ENCODE results near the gene UBTD1.
A peak's percentile ranks its signal among the peaks of the same experiment; 100 is the strongest.

UBTD1 gene

DNA sequence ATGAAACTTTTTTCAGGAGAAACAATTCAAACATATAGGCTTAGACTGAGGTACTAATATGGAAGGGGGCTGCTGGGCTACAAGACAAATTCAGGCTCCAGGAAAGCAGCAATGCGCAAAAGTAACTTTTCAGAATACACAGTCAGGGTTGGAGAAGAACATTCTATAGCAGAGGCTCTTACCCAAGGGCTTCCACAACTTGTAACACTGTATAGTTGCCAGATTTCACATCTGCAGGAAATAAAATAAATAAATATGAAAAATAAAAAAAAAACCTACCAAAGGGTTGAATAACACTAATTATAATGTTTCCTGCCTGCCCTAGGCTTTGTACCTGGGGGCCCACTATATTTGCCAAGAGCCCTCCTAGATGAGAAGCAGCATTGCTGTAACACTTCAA lies 14.8 kb upstream of the UBTD1 start:
- DNase-seq, result no peak

DNA sequence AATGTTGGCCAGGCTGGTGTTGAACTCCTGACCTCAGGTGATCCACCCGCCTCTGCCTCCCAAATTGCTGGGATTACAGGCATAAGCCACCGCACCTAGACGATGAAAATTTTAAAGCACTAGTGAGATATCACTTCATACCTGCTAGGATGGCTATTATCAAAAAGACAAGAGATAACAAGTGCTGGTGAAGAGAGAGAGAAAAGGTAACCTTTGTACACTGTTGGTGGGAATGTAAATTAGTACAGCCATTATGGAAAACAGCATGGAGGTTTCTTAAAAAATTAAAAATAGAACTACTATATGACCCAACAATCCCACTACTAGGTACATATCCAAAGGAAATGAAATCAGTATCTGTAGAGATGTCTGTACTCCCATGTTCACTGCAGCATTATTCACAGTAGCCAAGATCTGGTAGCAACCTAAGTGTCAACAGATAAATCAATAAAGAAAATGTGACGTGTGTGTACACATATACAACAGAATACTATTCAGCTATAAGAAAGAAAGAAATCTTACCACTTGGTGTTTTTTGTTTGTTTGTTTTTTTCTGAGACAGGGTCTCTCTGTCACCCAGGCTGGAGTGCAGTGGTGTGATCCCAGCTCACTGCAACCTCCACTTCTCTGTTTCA lies 13.0 kb upstream of the UBTD1 start:
- no peak for DNase-seq

DNA sequence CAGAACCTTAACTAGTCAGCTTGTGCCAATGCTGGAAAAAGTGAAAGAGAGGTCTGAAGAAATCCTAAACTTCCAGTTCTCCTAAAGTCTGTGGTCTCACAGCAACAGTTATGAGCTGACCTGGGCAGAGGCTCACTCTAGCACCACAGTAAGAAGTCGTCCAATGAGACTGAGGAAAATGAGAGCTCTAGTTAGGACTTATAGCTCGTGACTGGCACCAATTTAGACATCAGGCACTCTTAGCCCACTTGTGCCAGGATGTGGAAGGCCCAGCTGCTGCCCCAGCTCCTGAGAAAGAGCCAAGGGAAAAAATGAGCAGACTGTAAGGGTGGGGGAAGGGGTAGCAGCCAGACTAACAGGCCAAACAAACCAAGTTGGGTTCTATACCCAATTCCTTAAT lies 8.1 kb upstream of the UBTD1 start:
- no peak for DNase-seq

DNA sequence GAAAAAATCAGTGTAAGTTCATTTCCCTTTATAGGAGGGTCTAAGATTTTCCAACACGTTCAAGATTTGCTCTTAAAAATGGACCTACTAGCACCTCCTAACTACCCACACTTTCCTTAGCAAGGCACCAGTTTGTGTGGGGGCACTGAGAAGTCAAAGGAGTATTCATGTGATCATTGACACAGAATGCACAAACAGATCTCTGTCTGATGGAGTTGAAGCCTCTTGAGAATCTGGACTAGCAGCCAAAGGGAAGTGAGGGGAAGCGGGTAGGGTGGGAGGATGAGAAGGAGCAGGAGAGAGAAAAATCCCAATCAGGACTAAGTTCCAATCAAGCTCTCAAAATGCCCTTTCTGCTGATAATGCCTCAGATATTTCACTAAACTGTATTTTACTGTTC lies 4.6 kb upstream of the UBTD1 start:
- DNase-seq, result no peak

DNA sequence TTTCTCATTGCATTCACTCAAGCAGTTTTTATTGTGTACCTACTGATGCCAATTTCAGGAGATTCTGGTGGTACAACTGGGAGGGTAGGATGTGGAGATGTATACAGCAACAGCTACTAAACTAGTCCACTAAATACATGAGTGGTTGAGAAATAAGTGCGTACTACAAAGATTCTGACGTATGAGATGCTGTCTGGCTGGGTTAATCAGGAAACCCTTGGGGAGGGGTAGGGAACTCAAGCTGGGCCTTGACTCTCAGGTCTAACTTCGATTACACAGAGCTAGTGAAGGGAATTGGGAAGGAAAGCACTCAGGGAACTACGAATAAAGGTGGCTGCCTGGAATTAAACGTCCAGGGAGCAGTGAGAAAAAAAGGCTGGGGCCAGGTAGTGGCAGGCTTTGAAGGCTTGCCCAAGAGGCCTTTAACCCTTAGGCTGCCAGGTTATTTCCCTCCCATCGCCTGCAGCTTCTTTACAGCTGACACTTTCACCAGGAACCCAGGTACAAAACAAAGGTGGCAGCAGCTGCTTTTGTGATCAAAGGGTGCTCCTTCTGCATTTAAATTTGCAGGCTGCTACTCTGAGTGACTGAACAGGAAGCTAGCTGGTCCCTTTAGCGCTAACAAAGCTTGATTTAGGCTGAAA lies 3.7 kb upstream of the UBTD1 start:
- no peak for DNase-seq

DNA sequence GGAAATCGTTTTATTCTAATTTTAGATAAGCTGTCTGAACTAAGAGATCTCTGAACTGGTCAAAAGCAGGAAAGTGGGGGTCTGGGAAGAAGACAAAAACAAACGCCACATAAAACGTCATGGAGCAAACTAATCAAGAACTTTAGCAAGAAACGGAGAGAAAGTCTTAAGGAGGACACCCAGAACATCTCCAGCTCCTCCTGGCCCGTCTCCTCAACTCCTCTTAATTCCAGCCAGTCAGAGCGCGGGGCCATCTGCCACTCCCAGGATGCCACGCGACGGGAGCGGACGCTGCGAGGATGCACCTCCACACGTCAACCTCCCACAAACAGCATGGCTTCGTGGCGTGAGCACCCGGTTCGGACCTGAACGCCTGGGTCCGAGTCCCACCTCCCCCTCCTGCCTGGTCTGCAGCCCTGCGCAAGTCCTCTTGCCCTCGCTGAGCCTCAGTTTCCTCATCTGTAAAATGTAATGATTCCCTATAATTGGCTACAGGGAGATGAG lies 1.1 kb upstream of the UBTD1 start:
- DNase-seq, result peak; percentile 79

DNA sequence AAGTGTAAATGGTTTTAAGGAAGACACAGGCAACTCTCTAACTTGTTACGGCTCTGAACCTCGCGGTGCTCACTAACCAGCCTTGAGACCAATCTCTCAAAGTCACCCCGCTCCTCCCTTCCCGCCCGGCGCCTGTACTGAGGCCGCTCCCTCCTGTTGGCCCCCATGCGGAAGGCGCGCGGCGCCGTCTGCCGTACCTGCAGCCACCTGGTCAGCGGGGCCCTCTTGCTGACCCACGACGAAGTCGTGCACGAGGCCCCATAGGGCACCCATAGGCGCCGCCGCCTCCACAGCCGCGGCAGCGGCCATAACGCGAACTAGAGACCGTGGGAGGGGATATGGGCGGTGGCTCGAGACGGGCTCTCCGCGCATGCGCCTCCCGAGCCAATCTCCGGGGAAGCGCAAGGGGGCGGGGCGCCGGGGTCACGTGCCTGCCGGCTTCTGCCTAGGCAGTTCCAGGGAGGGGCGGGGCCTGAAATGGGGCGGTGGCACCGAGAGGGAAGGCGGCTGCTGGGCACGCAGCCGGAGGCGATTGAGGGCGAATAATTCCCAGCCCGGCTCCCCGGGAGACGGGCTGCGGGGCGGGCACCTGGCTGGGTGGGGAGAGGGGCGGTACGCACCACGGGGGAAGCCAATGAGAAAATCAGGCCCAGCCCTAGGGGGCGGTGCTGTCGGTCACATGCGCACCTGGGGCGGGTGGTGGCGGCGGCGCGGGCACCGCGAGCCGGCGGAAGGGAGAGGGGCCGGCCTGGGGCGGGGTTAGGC lies 466 bp upstream of the UBTD1 start, which contains the start of gene MMS19:
MMS19 (minus strand) TSS at position 347 of the 765 bp plus-strand sequence; CDS start at position 309, 38 bp downstream.
- DNase-seq, result peak; percentile 96

DNA sequence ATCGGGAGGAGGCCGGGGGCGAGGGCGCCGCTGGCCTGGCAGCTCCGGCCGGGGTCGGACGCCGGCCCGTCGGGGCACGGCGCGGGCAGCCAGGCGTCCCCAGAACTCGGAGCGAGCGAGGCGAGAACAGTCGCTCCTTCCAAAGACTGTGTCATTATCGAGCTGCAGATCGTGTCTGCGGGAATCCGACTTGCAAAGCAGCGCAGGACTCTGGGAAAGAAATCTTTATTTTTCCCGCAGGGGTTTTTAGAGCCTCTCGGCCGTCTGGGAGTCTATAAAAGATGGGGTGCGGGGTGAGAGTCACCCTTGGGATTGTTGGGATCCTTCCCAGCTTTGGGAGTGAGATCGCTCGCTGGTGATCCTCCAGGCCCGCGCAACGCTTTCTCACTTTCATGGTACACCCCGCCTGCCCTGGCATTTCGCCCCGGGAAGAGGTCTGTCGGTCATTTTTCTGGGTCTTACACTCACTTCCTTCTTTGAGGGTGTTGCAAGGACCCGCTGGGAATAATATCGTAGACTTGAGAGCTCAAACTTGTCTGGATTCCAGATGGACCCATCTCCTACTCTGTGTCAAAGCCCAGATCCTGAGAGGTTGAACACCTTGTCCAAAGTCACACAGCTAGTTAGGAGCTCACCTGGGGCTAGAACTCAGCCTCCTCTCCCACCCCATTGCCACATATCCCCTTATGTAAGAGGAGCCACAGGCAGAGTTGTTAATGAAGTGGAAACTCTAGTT lies 1.0 kb downstream of the UBTD1 start:
- DNase-seq, result peak; percentile 26

DNA sequence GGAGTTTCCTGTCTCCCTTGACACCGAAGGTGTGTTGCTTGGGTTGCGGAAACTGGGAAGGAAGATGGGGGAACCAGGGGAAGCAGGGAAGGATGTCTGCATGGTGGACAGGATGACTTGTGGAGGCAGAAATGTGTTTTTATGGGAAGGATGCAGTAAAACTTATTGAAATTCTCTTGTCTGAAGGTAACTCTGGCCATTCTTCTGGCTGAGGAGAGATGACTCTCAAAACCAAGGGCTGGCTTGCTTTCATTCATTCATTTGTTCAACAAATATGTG lies 1.5 kb downstream of the UBTD1 start:
- no peak for DNase-seq

DNA sequence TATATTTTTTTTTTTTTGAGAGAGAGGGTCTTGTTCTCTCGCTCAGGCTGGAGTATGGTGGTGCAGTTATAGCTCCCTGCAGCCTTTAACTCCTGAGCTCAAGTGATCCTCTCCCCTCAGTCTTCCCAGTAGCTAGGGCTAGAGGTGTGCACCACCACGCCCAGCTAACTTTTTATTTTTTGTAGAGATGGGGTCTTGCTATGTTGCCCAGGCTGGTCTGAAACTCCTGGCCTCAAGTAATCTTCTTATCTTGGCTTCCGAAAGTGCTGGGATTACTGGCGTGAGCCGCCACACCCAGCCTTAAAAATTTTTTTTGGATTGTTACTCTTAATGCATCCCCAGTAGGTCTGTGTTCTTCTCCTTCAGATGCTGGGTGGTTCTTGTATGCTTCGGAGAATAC lies 4.2 kb downstream of the UBTD1 start:
- DNase-seq, result no peak

DNA sequence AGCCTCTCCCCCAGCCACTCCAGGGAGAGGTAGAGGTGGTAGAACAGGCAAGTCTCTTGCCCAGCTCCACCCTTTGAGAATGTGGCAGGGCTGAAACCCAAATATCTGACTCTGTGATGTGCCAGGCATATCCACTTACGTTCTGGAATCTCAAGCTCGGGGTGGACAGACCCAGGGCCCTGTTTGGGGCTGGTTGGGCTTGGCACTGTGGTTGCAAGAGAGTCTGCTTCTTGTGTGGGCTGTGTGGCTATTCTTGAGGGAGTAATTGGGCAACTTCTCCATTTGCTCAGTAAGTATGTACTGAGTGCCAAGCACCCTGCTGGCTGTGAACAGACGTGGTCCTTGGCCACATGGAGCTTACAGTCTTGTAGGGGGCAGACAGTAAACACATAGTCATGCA lies 4.7 kb downstream of the UBTD1 start:
- DNase-seq, result no peak

DNA sequence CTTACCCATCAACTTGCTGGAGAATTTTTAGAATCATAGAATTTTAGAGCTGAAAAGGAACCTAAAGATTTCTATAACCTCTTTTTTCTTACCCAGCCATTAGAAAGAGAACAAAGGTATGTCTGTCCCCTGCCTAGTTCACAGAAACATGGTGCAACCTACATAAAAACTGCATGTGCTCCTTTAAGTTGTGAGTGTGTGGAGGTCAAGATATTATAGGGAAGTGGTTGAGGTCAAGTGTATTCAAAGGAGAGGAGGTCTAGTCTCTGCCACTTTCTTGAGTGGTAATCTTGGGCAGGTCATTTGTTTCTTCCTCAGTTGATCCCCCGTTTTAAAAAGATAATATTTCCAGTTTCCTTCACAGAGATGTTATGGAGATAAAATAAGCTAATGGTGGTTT lies 6.4 kb downstream of the UBTD1 start:
- DNase-seq, result no peak

DNA sequence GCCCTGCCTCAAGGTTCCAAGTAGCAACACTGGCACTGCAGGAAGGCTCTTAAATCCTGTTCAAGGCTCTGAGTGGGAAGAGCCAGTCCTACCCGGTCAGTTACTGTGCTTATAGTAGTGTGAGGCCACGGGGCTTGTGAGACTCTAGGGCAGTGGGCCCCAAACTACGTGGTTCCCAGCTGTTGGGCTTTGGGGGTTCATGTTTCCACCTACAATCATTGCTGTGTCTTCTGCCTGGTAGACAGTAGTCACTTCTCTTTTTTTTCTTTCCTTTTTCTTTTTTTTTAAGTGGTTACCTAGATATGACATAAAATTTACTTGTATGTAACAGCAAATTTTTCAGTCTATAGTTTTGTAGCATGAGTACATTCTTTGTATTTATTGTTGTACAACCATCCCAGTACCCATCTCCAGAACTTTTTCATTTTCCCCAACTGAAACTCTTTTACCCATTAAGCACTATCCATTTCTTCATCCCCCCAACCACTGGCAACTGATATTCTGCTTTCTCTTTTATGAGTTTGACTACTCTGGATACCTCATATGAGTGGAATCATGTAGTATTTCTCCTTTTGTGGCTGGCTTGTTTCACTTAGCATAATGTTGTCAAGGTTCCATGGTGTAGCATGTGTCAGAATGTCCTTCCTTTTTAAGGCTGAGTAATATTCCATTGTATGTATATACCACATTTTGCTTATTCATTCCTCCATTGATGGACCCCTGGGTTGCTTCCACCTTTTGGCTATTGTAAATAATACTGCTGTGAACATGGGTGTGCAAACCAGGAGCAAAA lies 7.7 kb downstream of the UBTD1 start:
- no peak for DNase-seq

DNA sequence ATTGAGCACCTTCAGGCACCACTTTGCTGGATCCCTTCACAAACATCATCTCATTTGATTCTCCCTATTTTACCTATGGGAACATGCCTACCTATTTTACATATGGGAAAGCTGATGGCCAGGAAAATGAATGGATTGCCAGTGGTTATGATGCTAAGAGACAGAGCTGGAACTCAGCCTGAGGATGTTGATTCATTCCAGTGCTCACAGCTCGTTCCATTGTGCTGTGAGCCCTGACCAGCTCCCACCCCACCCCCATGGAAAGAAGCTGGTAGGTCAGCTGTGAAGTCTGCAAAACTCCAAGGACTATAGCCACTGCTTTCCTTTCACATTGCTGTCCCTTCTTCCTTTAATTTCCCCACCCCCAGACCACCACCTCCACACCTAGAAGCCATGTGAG lies 9.6 kb downstream of the UBTD1 start:
- no peak for DNase-seq

DNA sequence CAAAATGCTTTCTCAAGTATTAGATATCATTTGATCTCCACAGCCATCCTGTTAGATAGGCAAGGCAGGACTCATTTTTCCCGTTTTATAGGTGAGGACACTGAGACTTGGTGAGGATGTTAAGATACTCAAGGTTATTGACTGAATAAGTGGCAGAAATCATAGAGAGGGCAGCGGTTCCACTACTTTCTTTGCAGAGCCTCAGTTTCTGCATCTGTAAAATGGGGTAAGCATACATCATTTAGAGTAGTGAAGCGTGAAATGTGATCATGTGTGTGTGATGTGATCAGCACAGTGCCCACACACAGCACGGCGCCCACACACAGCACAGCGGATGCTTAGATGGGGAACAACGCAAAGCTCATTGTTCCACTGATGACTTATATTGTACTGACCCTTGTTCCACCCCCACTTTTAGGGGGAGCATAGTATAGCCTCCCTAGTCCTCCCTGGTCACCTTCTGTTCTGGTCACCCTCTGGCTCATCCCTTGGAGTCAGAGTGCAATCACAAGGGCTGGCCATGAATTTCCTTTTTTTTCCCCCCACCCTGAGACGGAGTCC lies 10.5 kb downstream of the UBTD1 start:
- DNase-seq, result no peak

DNA sequence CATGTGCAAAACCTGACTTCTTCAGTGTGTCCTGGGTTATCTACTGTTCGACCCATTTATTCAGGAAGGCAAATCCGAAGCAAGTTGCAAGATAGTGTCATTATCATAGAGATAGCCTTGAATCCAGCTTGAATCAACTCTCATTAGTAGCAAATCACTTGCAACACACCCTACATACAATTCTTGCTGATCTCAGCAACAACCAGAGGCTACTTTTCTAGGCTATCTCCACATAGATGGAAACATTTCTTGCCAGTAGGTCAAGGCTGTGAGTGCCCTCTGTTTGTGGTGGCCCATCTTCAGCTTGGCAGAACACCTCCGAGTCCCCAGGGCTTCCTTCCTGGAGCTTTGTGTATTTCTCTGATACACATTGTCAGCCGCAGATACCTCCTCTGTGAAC lies 12.0 kb downstream of the UBTD1 start:
- no peak for DNase-seq

DNA sequence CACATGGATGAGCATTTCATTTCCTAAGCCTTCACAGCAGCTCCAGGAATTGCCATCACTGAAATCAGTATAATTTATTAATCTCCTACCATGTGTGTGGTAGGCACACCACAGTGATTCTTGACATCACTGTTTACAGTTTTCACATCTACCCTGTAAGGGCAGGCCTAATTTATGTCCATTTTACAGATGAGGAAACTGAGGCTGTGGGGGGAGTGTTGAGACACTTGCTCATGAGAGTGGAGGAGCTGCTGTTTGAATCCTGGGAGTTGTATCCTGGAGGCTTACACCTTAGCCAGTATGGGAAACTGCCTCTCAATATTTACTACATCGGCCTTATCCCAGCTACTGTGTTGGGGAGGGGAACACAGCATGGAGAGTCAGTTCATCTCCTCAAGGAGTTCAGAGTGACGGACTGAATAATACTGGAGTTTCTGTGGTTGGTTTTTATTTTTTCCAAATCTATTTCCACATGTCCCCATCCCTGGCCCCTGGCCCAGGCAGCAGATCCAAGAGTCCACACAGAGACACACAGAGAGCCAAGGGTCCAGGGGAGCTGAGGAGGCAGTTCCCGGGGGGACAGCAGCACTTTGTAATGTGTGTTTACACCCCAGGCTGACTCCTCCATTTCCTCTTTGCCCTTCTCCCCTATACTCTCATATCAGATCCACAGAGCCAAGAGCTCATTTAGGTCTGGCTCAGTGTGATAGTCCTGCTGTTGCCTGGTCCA lies 13.2 kb downstream of the UBTD1 start:
- no peak for DNase-seq

DNA sequence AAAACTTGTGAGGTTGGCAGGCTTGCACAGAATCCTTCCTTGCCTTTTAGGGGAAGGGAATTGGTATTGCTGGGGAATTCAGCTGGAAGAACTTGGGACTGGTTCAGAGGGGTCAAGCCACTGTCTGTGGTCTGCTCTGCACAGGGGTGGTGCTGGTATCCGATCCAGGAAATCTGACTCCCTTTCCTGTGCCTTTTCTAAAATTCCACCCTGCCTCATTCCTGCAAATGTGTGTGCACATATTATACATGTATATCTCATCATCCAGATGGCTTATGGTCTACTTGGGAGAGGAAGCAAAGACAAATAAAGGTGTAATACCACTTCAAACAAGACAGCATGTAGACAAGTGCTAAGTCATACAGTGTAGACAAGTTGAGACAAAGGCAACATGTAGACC lies 14.3 kb downstream of the UBTD1 start:
- no peak for DNase-seq

DNA sequence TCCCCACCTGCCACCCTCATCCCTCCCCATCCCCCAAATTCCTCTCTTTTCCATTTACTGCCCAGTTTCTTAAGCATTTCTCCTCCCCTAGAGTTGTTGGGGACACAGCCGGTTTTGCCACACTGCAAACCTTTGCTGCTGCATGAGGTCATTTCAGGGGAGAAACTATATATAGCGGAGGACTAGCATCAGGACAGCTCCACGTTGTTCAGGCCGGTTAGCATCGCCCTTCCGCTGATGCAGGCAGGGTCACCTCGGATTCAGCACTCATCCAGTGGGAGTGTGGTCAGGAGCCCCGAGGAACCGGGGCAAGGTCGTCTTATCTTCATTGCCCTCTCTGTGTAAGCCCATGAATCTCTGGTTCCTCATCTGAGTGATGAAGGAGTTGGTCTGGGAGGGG lies 15.6 kb downstream of the UBTD1 start:
- no peak for DNase-seq

DNA sequence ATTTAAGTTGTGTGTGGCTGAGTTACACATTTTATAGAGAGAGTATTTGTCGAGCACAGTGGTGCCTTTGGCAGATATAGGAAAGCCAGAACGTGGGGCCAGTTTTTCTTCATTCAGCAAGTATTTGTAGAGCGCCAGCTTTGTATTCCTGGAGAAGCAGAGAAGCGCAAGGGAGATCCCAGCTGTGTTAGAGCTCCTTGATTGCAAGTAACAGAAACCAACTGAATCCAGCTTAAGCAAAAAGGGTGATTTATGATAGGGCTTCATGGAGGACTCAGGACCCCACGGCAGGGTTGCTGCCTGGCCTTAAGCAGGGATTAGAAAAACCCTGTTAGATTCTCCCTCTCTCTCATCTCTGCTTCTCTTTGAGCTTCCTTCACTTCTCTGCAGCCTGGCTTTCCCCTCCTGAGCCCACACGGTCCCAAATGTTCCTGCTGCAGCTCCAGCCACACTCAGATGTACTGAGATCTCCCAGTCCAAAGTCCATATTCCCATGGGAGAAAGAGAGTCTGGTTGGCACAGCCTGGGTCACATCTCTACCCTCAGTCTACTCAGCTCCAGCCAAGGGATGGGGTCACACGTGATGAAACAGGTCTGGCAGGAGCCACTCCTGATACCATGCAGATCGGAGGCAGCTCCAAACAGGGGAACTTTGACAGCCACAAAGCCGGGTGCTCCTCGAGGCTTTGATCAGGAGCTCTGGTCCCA lies 16.7 kb downstream of the UBTD1 start:
- no peak for DNase-seq
